ENCODE data around the gene PRKG1.
"Not testable (repeated sequence)": the region's sequence is repeated elsewhere in the genome, so short reads cannot be mapped to it uniquely, and the experiment has no call there.

PRKG1 gene

DNA sequence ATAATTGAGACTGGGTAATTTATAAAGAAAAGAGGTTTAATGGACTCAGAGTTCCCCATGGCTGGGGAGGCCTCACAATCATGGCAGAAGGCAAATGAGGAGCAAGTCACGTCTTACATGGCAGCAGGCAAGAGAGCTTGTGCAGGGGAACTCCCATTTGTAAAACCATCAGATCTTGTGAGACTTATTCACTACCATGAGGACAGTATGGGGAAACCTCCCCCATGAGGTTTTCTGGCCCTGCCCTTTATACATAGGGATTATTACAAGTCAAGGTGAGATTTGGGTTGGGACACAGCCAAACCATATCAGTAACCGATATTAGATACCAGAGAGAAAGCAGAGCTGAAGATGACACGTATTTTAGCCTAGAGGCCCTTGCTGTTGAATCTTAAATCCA lies 267.5 kb downstream of the PRKG1 start:
- DNase-seq: not testable (repeated sequence)

DNA sequence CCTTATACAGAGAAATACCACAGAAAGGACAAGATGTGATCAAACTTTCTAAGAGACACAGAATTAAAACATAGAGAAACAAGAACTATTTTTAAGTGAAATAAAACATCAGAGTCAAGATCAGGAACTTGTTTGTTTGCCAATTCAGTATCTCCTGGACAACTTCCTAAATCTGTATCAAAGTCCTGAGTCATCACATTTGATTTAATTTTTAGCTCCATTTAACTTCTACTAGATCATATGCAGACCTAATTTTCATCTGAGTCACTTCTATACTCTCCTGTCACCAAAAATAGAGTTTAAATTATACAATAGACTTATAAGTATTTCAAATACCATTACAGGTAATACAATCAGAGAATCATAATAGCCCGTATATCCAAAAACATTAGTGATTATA lies 268.1 kb downstream of the PRKG1 start:
- DNase-seq: no peak

DNA sequence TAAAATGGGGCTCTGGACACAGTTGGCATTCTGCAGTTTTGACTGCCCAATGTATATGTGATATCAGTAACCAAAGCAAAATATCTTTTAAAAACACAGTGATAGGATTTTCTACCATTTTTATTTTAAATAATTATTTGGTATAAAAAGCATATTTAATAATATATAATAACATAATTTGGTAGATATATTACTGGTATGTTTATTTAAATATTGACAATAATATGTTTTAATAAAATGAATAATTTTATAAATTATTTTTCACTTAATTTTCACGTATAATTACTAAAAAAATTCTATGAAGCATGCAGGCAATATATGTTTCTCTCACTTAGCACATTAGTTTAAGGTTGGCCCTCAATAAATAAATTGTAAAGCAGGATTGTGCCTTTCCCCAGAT lies 269.1 kb downstream of the PRKG1 start:
- DNase-seq: no peak

DNA sequence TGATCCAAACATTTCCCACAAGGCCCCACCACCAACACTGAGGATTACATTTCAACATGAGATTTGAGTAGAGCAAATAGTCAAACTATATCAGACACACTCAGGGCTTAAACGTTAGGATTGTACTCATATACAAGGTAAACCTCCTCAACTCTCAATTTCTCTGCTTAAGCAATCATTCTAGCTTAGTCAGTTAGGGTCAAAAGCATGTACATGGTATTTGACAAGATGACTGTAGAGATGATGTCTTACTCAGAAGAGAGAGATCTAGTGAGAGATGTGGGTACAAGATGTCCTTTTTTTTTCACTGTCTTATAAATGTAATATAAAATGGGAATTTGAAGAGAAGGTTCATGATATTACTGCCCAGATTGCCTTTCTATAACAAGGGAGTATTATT lies 270.1 kb downstream of the PRKG1 start:
- DNase-seq: no peak

DNA sequence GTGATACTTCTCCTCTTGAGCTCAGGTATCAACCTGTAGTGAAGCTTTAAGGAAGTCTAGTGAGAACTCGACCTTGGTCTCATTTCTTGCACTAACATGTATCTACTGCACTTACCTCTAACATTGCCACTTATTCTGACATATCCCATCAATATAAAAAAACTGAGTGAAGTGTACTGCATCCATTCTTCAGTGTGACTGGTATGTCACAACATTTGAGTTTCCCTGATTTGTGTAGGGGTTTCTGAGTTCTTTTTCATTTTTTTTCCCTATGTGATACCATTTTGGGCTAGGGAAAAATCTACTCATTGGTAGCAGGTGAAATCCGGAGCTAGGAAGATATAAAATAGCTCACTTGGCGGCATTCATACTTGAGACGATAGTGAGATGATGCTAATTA lies 274.3 kb downstream of the PRKG1 start:
- DNase-seq: no peak

DNA sequence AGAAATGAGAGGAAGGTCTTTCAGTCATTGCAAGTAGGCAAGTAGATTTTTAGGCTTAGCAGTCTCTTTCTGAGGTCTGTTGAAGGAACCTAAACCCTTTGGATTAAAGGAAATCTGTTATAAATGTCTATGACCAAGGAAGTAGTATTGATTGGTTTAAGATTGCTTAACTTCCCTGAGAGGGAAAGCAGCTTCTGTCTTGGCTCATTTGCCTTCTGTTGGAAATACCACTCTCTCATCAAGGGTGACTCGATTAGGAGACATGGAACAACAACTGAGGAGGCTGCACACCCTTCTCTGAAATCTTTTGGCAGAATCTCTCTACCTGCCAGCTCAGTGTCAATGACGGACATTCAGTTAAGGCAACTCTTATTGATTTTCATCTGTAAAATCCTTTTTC lies 282.9 kb downstream of the PRKG1 start:
- no peak for DNase-seq

DNA sequence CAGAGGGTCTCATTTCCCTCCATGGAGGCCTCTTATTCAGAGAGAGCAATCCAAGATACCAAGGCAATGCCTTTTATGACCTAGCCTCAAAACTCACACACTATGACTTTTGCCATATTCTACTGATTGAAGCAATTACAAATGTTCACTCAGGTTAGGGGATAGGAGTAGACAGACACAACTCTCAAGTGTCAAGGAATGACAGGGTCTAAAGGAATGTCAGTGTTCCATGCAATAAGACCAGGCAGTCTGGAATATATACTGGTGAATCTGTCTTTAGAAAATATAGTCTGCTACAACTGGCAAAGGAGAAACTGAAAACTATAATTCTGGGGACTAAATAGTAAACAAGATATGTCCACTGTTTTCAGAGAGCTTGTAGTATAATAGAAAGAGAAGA lies 283.9 kb downstream of the PRKG1 start:
- DNase-seq: no peak

DNA sequence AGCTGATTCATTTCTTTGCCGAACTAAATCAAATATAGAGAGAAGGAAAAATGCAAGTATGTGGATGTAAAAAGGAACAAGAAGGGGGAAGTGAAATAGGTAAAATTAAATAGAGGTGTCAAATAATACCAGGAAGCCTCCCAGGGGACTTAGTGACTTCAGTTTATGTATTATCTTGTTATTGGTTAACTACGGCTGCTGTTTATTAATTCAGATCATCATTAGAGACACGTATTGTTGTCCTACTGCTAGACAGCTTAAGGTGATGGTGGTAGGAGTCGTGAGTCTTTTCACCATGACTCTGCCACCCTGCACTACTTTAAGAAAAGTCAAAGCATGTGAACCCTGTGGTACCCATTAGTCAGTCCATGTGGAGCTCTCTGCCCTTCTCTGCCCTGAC lies 289.1 kb downstream of the PRKG1 start:
- DNase-seq: no peak

DNA sequence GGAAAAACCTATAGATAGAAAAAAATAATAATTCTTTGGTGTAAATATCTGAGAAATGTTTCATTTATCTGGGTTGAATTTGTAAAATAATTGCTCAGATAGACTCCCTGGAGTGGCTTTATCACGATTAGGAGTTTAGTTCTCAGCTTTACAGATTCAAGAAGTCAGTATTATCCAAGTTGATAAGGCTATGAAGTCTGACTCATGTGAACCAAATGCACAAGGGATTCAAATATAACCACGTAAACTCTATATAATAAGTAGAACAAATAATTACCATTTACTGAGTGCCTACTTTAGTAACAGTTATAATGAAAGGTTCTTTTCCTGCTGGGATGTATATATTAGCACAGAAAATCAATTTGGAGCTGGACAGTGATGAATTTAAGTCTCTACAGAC lies 290.4 kb downstream of the PRKG1 start:
- DNase-seq: no peak

DNA sequence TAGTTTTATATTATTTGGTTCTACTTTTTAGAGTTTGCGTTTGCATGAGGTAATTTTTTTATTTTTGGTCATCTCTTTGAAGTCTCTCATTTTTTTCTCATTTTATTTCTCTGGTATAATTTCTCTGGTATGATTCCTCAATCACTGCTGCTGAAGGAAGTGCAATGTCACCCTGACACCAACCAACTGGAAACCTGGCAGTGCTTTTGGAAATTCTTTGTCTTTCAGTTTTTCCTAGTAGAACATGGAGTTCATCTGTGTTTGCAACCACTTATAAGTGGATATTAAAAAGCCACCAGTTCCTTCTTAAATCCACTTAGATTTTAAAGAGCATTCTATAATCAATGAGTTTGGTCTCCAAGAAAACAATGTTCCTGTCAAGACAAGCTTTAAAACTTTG lies 291.8 kb downstream of the PRKG1 start:
- no peak for DNase-seq

DNA sequence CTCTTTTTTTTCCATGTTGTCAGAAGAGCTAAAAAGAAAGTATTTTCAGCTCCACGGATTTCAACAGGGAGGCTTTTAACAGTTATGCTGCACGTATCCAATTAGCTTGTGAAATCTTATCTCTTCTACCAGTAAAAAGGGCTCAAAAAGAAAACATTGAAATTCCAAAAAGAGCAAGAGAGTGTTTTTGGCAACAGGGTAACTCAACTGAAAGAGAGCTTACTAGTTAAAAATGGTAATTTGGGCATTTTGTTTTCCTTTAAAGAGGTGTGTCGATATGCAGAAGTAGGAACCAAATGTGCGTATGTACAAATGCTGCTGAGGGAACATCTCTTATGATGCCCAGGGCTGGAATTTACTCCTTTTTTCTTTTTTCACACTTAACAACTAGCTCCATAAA lies 292.8 kb downstream of the PRKG1 start:
- DNase-seq: no peak

DNA sequence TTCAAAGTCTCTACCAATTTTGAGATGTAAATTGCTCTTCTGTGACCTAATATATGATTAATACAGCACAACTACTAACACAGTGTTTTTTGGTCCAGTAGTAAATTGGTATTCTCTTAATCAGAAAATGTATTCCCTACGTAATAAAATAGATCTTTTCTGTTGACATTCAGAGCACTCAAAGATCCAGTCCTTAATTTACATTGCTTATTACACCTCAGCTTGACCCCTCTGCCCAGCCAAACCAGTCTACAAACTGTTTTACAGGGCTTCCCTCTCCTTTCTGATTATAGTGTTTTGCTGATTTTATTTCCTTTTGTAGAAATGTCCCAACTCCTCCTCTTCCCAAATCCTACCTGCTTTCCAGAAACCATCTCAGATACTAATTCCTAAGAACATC lies 293.4 kb downstream of the PRKG1 start:
- no peak for DNase-seq

DNA sequence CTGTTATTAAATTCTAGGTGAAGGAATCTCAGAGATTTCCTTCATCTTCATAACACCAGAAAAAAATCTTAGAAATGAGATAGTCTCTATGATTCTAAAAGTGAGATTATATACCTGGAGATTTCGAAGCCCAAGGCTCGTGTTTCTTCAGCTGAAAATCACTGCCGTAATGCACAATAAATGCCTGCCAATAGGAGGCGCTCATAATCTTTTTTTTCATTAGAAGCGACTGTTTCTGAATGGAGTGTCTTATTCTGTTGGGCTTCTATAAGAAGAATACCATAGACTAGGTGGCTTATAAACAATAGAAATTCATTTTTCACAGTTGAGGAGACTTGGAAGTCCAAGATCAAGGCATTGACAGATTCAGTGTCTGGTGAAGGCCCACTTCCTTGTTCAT lies 294.7 kb downstream of the PRKG1 start:
- DNase-seq: no peak

DNA sequence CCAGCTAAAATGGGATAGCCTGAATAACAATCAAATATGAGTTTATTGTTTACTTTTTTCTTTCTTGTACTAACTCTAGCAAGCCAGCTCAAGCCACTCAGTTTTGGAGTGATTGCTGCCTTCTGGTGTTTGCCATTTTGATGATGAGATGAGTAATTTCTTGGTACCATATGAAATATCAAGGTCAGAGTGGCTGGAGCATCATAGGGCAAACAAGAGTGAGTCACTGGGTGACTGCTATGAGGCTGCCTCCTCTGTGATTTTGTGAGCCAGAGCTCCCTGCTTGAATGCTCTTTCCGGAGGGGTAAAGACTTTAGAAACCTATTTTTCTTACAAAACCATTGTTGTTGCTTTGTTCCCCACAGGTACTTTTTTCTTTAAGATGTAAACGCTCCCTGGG lies 295.6 kb downstream of the PRKG1 start:
- DNase-seq: no peak

DNA sequence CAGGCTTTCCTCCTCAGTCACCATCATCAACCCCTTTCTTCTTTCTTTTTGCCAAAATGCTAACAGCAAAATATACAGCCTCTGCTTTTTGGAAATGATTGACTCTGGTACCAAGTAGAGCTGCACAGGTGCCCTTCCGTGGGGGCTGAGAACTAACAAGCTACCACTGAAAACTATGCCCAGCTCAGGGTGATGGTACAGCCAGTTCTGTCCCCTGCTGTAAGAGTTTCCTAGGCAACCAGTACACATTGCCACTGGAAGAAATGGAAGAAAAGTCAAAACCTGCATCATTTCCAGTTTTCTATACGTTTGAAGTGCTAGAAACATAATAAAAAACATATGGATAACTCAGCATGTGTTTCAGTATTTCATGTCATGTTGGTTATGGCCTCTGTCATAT lies 297.5 kb downstream of the PRKG1 start:
- DNase-seq: no peak

DNA sequence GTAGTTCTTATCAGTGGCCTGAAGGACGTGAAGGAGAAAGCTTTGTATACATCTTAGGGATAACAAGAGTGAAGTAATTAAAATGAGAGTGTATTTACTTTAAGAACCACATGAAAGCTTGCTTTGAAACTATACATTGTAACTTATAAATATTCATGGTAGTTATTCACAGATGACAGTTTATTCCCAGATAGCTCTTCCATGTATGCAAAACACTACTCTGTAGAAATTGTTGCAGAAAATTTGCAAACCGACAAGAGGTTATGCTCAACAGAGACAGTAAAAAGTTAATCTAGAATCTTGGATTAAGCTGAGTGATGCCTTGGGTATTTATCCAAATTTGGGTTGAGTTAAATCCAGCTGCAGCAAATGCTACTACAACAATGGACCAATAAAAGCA lies 301.5 kb downstream of the PRKG1 start:
- DNase-seq: no peak

DNA sequence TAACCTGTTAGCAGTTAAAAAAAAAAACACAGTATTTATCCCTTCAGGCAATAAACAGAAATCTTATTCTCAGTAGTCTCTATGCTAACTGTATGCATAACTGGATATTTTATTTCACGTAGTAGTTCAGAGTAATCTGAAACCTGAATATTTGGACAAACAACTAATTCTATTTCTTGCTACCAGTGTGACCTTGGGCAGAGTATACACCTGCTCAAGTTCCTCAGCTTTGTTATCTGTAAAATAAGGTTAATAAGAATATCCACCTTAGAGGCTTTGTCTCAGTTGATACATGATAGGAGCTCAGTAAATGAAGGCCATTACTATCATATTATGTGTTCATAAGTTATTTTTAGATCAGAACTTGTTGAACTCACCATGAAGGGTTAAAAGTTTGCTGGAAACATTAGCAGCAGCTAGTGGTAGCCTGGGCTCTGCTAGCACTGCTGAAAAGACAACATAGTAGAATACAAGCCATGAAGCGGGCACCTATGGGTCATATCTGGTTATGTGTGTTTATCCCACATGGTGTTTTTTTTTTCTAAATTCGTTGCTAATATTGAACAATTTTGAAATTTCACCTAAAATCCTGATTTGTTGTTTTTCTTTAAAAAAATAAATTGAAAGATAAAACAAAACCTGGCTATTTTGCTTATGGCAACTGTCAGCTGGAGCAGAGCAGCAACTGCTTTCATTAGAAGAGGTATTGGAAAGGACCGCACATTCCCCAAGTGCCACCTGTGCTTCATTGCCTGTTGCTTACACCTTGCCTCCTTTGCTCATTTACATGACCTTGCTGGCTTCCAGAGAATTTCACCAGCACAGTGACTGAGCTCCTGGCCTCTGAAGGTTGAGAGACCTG lies 303.0 kb downstream of the PRKG1 start:
- no peak for DNase-seq

DNA sequence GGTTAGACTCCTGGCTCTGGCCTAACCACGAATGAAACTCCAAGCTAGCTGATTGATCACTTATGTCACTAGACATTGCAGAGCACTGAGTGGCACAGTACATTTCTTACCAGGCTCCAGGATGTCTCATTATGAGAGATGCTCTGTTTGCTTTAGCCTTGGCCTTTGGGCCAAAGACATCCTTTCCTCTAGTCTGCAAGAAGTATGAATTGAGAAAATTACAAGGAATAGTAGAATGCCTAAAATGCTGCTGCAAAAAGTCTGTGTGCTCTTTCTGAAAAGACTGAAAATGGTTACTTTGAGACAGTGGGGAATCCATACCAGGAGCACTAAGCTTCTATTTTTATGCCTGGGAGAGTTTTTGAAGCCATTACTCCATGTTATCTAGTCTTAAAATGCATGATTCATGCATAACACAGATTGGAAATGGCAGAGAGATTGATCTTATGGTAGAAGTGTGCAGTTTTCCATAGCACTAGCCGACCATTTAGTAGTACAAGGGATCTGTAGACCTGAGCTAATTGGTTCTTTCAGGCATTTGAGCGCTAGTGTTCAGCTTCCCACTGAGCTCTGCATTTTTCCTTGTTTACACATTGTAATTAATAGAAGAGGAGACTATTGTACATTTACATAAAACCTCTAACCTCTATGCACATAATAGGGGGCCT lies 303.8 kb downstream of the PRKG1 start:
- DNase-seq: no peak

DNA sequence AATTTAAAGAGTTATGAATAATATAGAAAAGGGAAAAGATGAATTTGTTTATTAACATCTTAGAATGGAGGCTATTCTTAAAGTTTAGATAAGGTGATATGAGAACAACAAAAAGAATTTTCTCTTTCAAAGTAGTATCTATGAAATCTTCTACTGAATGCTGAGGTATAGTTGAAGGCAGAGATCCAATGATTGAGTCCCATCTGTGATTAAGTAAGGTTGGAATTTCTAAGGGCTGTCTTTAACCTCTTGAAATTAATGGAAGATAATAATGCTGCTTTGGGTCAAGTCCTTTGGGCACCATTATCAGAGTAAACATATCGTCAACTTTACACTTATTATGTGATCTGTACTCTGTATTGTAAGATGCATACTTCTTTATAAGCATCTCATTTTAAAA lies 307.9 kb downstream of the PRKG1 start:
- no peak for DNase-seq

DNA sequence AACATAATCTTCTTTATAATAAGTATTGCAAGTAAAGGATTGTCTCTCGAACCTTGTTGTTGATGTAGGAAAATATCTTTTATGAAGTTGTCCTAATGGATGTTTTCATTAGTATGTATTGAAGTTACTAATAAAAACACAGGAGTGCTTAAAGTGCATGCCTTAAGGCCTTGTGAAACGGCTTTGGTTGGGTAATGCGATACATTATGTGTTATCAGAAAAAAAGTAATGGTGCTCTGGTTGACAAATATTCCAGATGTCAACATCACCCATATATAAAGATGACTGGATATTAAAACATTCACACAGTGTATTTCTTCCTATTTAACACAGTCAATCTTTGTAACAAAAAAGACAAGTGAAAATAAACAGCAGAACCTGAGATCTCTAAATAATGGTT lies 310.7 kb downstream of the PRKG1 start:
- no peak for DNase-seq

DNA sequence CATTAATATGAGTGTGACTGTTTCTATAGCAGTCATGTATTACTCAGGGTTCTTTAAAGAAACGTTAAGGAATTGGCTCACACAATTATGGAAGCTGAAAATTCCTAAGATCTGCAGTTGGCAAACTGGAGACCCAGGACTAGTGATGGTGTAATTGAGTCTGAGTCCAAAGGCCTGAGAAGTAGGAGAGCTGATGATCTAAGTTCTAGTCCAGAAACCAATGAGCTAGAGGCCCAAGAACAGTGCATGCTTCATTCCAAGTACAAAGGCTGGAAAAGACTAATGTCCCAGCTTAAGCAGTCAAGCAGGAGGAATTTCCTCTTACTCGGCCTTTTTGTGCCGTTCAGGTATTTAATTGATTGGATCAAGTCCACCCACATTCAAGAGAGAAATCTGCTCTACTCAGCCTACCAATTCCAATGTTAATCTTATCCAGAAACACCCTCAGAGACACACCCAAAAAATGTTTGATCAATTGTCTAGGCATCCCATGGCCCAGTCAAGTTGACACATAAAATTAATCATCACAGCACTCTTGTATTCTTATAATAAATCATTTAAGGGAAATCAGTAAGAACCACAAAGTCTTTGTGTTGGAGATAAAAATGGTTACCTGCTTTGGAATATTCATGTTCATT lies 312.1 kb downstream of the PRKG1 start:
- DNase-seq: no peak

DNA sequence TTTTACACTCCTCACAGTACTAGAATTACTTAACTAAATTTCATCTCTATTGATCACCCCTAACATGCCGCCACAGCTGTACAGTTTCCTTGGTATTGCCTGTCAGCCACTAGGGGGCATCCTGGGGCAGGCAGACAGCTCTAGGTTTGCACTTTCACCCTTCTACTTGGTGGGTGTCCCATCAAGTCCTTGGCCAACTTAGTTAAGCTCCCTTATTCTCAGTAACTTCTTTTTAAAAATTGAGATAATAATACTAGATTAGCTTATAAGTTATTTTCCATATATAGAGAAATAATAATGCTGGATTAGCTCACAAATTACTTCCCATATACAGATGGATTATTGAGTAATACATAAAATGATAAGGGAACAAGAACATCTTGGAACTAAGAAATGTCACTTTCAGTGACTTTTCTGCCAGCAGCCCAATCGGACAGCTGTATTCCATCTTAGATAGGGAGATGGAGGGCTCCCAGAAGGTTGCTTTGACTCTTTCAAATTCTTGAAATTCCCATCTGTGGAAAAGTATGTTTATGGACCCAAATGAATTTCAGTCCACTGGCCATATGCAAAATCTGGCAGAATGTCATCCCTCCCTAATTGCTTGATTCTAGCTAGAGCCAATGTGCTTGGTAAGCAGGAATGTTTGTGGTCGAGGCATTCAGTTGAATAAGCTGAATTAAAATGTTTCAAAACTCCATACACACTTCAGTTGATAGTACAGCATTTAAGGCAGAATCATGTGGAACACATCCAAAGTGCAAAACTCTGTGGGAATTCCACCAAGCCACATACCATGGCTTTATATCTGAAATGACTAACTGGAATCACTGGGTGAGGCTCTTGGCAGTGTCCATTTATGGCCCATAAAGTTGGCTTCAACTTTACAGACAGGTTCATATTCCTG lies 315.4 kb downstream of the PRKG1 start:
- peak; percentile 30 for DNase-seq

DNA sequence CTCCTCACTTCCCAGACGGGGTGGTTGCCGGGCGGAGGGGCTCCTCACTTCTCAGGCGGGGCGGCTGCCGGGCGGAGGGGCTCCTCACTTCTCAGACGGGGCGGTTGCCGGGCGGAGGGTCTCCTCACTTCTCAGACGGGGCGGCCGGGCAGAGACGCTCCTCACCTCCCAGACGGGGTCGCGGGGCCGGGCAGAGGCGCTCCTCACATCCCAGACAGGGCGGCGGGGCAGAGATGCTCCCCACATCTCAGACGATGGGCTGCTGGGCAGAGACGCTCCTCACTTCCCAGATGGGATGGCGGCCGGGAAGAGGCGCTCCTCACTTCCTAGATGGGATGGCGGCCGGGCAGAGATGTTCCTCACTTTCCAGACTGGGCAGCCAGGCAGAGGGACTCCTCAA lies 318.7 kb downstream of the PRKG1 start:
- not testable (repeated sequence) for DNase-seq
